ENCODE measurements around the gene ATRN.

Gene ATRN

GRCh38 chr20:3640259-3640658, 169.4 kb downstream of the ATRN start:
- Mint-ChIP-seq H3K4me3 (no peak overlapping the region), H3K27ac (no peak overlapping the region), H3K4me1 (no peaks in the 10 kb centered on the region), H3K27me3 (no peaks in the 10 kb centered on the region), H3K9me3 (no peaks in the 10 kb centered on the region), H3K36me3 (peaks cover 18% of the 10 kb centered on the region)

- Mint-ChIP-seq H3K27ac (no peak overlapping the region), H3K36me3 (peaks cover 28% of the 10 kb centered on the region), H3K27me3 (no peaks in the 10 kb centered on the region), H3K9me3 (no peaks in the 10 kb centered on the region), H3K4me1 (no peaks in the 10 kb centered on the region), H3K4me3 (no peak overlapping the region)
These were observed 174.7 kb downstream of the ATRN start for GRCh38 chr20:3645309-3646066.

- H3K4me1 Mint-ChIP-seq = no peaks in the 10 kb centered on the region
- H3K9me3 Mint-ChIP-seq = no peaks in the 10 kb centered on the region
- H3K4me3 Mint-ChIP-seq = no peak overlapping the region
- H3K36me3 Mint-ChIP-seq = peaks cover 27% of the 10 kb centered on the region
- no peak overlapping the region for H3K27ac Mint-ChIP-seq
- H3K27me3 Mint-ChIP-seq = no peaks in the 10 kb centered on the region
These were observed 175.2 kb downstream of the ATRN start for GRCh38 chr20:3646067-3646440.

GRCh38 chr20:3646651-3647050, 175.8 kb downstream of the ATRN start:
- Mint-ChIP-seq H3K27me3 (no peaks in the 10 kb centered on the region), H3K9me3 (no peaks in the 10 kb centered on the region)

GRCh38 chr20:3647473-3647872, 176.7 kb downstream of the ATRN start:
- Mint-ChIP-seq H3K4me3 (no peak overlapping the region), H3K27ac (no peak overlapping the region), H3K36me3 (peaks cover 23% of the 10 kb centered on the region), H3K9me3 (no peaks in the 10 kb centered on the region), H3K27me3 (no peaks in the 10 kb centered on the region), H3K4me1 (no peaks in the 10 kb centered on the region)

More at GRCh38 chr20:3646651-3647050, 175.8 kb downstream of the ATRN start:
- H3K27ac Mint-ChIP-seq = no peak overlapping the region
- no peak overlapping the region for H3K4me3 Mint-ChIP-seq
- H3K4me1 Mint-ChIP-seq = no peaks in the 10 kb centered on the region
- peaks cover 26% of the 10 kb centered on the region for H3K36me3 Mint-ChIP-seq

GRCh38 chr20:3648951-3649350, 178.1 kb downstream of the ATRN start:
- H3K27me3 Mint-ChIP-seq = no peaks in the 10 kb centered on the region
- H3K9me3 Mint-ChIP-seq = no peaks in the 10 kb centered on the region
- no peak overlapping the region for H3K27ac Mint-ChIP-seq
- no peak overlapping the region for H3K4me3 Mint-ChIP-seq
- peaks cover 26% of the 10 kb centered on the region for H3K36me3 Mint-ChIP-seq
- H3K4me1 Mint-ChIP-seq = no peaks in the 10 kb centered on the region

GRCh38 chr20:3651204-3651962, 180.6 kb downstream of the ATRN start:
- Mint-ChIP-seq H3K4me1 (no peaks in the 10 kb centered on the region), H3K36me3 (peaks cover 20% of the 10 kb centered on the region)

GRCh38 chr20:3652221-3652620, 181.4 kb downstream of the ATRN start:
- no peaks in the 10 kb centered on the region for H3K9me3 Mint-ChIP-seq
- H3K4me3 Mint-ChIP-seq = no peak overlapping the region
- H3K36me3 Mint-ChIP-seq = peaks cover 19% of the 10 kb centered on the region
- no peaks in the 10 kb centered on the region for H3K4me1 Mint-ChIP-seq
- no peak overlapping the region for H3K27ac Mint-ChIP-seq
- H3K27me3 Mint-ChIP-seq = no peaks in the 10 kb centered on the region

More at GRCh38 chr20:3651204-3651962, 180.6 kb downstream of the ATRN start:
- Mint-ChIP-seq H3K27ac (no peak overlapping the region), H3K27me3 (no peaks in the 10 kb centered on the region), H3K9me3 (no peaks in the 10 kb centered on the region), H3K4me3 (no peak overlapping the region)

GRCh38 chr20:3652676-3653596, 182.1 kb downstream of the ATRN start:
- no peak overlapping the region for H3K27ac Mint-ChIP-seq
- H3K9me3 Mint-ChIP-seq = no peaks in the 10 kb centered on the region
- no peaks in the 10 kb centered on the region for H3K4me1 Mint-ChIP-seq
- H3K4me3 Mint-ChIP-seq = no peak overlapping the region
- H3K36me3 Mint-ChIP-seq = peaks cover 16% of the 10 kb centered on the region
- H3K27me3 Mint-ChIP-seq = peaks cover 2% of the 10 kb centered on the region

- no peak overlapping the region for H3K27ac Mint-ChIP-seq
These were observed 183.1 kb downstream of the ATRN start for GRCh38 chr20:3653921-3654320.

GRCh38 chr20:3654326-3655130, 183.7 kb downstream of the ATRN start:
- Mint-ChIP-seq H3K27ac (no peak overlapping the region), H3K36me3 (peaks cover 9% of the 10 kb centered on the region), H3K4me3 (no peak overlapping the region), H3K4me1 (no peaks in the 10 kb centered on the region), H3K27me3 (peaks cover 10% of the 10 kb centered on the region), H3K9me3 (no peaks in the 10 kb centered on the region)

More at GRCh38 chr20:3653921-3654320, 183.1 kb downstream of the ATRN start:
- no peak overlapping the region for H3K4me3 Mint-ChIP-seq
- H3K9me3 Mint-ChIP-seq = no peaks in the 10 kb centered on the region
- peaks cover 5% of the 10 kb centered on the region for H3K27me3 Mint-ChIP-seq
- peaks cover 9% of the 10 kb centered on the region for H3K36me3 Mint-ChIP-seq
- H3K4me1 Mint-ChIP-seq = no peaks in the 10 kb centered on the region

GRCh38 chr20:3655131-3655405, 184.2 kb downstream of the ATRN start:
- H3K9me3 Mint-ChIP-seq = no peaks in the 10 kb centered on the region
- H3K4me1 Mint-ChIP-seq = no peaks in the 10 kb centered on the region
- no peak overlapping the region for H3K27ac Mint-ChIP-seq
- H3K27me3 Mint-ChIP-seq = peaks cover 13% of the 10 kb centered on the region
- no peak overlapping the region for H3K4me3 Mint-ChIP-seq
- peaks cover 9% of the 10 kb centered on the region for H3K36me3 Mint-ChIP-seq

- Mint-ChIP-seq H3K36me3 (no peaks in the 10 kb centered on the region), H3K9me3 (no peaks in the 10 kb centered on the region), H3K4me1 (no peaks in the 10 kb centered on the region), H3K4me3 (no peak overlapping the region), H3K27ac (no peak overlapping the region), H3K27me3 (peaks cover 21% of the 10 kb centered on the region)
These were observed 187.3 kb downstream of the ATRN start for GRCh38 chr20:3658019-3658715.

- Mint-ChIP-seq H3K4me1 (no peaks in the 10 kb centered on the region), H3K4me3 (no peak overlapping the region), H3K27ac (no peak overlapping the region), H3K27me3 (peaks cover 21% of the 10 kb centered on the region), H3K36me3 (no peaks in the 10 kb centered on the region), H3K9me3 (no peaks in the 10 kb centered on the region)
These were observed 188.1 kb downstream of the ATRN start for GRCh38 chr20:3658716-3659491.
